Measurements from ENCODE around the gene LRRC53. TPM values are rescaled to one million over a fixed set of nuclear protein-coding genes. Genes with fewer than 3 reads are reported as not detected.

Gene LRRC53
- total RNA-seq, 1 donor from 2014 or later: not detected

GRCh38 chr1:74522148-74522547, 9.7 kb upstream of the LRRC53 start:
- no peak for FAIRE-seq
- peak; percentile 11 for DNase-seq (ENCODE audit: low read depth)
- no peak overlapping the region for H3K4me3 ChIP-seq (ENCODE audit: low read depth, low read length)
- H3K36me3 ChIP-seq (ENCODE audit: control insufficient read depth, insufficient read depth, low read length): no peaks in the 10 kb centered on the region
- H3K27me3 ChIP-seq (ENCODE audit: control insufficient read depth, insufficient read depth, low read length): no peaks in the 10 kb centered on the region
- no peak for TF ChIP-seq CTCF (IDR thresholded peaks at IDR 0.05; ENCODE audit: insufficient read depth, low read length, severe bottlenecking)

GRCh38 chr1:74517599-74518051, 5.2 kb upstream of the LRRC53 start:
- H3K36me3 ChIP-seq (ENCODE audit: control insufficient read depth, insufficient read depth, low read length): no peaks in the 10 kb centered on the region
- H3K4me3 ChIP-seq (ENCODE audit: low read depth, low read length): no peak overlapping the region
- DNase-seq (ENCODE audit: low read depth): no peak
- no peak for TF ChIP-seq CTCF (IDR thresholded peaks at IDR 0.05; ENCODE audit: insufficient read depth, low read length, severe bottlenecking)
- no peaks in the 10 kb centered on the region for H3K27me3 ChIP-seq (ENCODE audit: control insufficient read depth, insufficient read depth, low read length)
- no peak for FAIRE-seq

GRCh38 chr1:74513411-74514300, 1.2 kb upstream of the LRRC53 start:
- TF ChIP-seq CTCF (IDR thresholded peaks at IDR 0.05; ENCODE audit: insufficient read depth, low read length, severe bottlenecking): no peak
- FAIRE-seq (no peak), DNase-seq (ENCODE audit: low read depth) (no peak)
- no peaks in the 10 kb centered on the region for H3K27me3 ChIP-seq (ENCODE audit: control insufficient read depth, insufficient read depth, low read length)
- H3K4me3 ChIP-seq (ENCODE audit: low read depth, low read length): no peak overlapping the region
- no peaks in the 10 kb centered on the region for H3K36me3 ChIP-seq (ENCODE audit: control insufficient read depth, insufficient read depth, low read length)

GRCh38 chr1:74508449-74508848, 4.0 kb downstream of the LRRC53 start:
- H3K4me3 ChIP-seq (ENCODE audit: low read depth, low read length): no peak overlapping the region
- H3K36me3 ChIP-seq (ENCODE audit: control insufficient read depth, insufficient read depth, low read length): no peaks in the 10 kb centered on the region
- DNase-seq (ENCODE audit: low read depth) (no peak), FAIRE-seq (no peak)
- H3K27me3 ChIP-seq (ENCODE audit: control insufficient read depth, insufficient read depth, low read length): no peaks in the 10 kb centered on the region
- no peak for TF ChIP-seq CTCF (IDR thresholded peaks at IDR 0.05; ENCODE audit: insufficient read depth, low read length, severe bottlenecking)

GRCh38 chr1:74505928-74506710, 6.3 kb downstream of the LRRC53 start:
- FAIRE-seq (no peak), DNase-seq (ENCODE audit: low read depth) (no peak)
- Histone ChIP-seq H3K4me3 (ENCODE audit: low read depth, low read length) (no peak overlapping the region), H3K36me3 (ENCODE audit: control insufficient read depth, insufficient read depth, low read length) (no peaks in the 10 kb centered on the region), H3K27me3 (ENCODE audit: control insufficient read depth, insufficient read depth, low read length) (no peaks in the 10 kb centered on the region)
- no peak for TF ChIP-seq CTCF (IDR thresholded peaks at IDR 0.05; ENCODE audit: insufficient read depth, low read length, severe bottlenecking)
